Measurements from ENCODE around the gene MEFV.

MEFV gene

DNA sequence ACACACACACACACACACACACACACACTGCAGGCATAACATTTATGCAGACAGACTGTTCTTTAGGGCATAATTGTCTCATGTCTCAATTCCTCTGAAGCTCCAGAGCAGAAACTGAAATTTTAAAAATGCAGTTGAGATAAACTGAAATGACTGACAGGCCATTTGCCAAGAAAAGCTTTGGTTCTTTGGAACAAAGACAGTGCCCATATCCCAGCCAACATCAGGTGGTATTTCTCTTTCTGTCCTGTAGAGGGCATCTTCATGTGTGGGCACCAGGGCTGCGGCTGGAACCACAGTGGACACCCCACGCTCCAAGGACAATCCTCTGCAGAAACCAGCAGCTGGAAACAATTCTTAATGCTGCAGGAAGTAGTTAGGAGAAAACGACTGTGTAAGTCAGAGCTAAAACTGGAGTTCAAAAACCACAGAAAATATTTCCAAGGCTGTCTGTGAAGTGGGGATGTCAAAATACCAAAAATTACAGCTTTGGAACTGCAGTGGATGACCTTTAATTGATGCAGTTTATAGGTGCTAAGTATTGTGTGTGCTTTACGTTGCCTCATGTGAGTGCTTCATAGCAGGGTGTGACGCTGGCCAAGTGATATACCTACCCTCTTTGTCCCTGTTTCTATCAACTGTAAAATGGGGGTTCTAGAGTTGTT lies 10.6 kb upstream of the MEFV start:
- DNase-seq, result no peak

DNA sequence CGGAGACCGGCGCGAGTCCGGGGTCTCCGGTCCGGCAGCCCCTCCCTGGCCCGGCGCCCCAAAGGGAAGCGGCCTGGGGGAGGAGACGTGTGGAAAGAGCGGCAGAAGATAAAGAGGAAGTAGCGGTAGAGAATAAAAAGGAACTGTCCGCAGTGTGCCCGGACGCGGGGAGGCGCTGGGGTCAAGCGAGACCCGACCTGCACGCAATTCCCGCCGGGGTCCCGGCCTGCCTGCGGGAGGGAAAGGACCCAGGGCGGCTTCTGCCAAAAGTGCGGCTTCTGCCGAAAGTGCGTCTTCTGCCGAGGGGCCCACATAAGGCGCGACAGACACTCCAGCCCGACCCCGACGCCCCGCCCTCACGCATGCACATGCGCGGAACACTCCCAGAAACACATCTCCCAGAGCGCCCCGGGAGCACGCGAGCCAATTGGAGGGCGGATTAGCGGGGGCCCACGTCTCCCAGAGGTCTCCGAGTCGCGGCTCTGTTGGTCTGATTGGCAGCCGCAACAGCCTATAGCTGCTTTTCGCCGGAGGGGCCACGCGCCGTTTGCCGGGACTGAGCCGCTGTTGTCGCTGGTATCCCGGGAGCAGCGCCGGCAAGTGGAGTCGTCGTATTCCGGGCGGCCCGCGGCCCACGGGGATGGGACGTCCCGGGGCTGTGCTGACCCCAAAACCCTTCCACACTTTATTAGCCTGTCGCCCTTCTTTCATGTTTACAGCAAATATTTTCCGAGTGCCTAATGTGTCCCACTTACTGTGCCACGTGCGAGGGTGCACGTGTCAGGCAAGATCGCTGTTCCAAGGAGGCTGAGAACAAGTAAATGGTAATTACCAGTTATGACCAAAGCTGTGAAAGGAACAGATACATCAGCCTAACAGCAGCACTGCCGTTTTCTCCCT lies 8.0 kb upstream of the MEFV start:
- DNase-seq, result peak; percentile 96

DNA sequence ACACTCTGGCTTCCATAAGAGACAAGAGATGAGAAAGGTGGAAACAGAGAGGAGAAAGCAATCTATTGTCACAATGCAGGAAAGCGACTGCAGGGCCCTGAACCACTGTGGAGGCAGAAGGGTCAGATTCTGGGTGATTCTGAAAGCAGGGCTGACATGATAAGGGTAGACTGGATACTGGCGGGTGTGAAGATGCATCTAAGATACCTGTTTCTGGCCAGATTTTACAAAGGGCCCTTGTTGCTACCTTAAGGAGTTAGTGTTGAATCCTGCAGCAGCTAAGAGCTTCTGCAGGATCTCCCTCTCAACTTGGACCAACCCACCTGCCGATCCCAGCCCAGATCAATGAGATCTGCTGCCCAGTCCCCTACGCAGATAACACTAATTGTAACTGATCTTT lies 6.1 kb upstream of the MEFV start:
- DNase-seq, result no peak

DNA sequence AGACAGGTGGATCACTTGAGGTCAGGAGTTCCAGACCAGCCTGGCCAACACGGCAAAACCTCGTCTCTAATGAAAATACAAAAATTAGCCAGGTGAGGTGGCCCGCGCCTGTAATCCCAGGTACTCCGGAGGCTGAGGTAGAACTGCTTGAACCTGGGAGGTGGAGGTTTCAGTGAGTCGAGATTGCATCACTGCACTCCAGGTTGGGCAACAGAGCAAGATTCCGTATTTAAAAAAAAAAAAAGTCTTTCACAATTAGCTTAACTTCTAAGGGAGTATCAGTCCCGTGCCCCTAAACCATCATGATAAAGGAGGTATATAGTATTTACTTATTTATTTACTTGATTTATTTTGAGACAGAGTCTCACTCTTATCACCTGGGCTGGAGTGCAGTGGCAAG lies 3.4 kb upstream of the MEFV start:
- no peak for DNase-seq

DNA sequence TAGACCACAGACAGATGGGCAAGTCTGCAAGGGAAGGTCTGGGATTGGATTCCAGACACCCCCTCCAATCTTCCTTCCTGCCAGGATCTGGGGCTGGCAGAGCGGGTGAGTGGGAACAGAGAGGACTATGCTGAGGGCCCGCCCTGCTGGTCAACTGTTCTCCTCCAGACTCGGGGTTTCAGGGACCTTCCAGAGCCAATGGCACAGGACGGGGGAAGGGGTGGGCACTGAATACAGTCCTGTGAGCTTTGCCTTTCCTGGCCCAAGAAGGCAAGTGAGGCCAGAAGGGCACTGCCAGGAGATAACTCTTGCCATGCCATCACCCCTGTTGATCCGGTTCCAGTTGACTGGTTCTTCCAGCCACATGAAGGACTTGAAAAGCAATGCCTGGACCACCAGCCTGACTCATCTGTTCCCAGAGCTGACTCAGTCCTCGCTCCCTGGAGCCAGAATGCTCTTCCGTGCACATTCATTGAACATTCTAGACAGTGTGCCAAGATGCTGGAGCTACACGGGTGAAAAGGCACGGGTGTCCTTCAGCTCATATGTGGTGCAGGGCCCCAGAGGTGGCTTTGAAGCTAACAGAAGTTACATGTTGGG lies 533 bp upstream of the MEFV start:
- no peak for DNase-seq

DNA sequence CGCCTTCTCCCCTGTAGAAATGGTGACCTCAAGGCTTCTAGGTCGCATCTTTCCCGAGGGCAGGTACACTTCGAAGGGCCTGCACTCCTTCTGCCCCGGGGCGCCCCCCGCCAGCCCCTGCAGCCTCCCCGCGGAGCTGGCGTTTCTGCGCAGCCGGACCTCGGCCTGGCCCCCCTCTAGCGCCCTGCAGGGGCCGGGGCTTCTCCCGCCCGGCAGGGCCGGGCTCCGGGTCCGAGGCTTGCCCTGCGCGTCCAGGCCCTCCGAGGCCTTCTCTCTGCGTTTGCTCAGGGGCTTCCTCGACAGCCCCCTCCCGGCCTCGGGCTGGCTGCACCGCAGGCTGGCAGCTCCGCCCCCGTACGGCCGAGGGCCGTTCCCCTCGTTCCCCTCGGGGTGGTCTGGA lies 2.1 kb downstream of the MEFV start:
- DNase-seq, result no peak

DNA sequence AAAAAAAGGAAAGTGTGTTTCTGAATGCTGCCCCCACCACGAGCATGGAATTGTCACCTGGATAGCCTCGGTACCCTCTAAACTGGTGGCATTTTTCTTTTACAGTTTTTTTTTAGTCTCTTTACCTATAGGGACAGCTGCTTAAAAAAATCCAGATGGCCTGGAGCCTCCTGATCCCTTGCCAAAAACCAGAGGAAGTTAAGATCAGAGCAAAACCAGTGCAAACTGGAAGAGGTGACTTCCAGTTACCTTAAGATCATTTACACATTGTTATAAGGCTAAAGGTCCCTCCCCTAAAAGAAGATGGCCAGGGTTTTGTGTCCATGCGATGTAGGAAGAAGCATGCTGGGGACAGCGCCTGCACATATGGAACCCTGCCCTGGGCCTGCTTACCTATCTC lies 3.5 kb downstream of the MEFV start:
- no peak for DNase-seq

DNA sequence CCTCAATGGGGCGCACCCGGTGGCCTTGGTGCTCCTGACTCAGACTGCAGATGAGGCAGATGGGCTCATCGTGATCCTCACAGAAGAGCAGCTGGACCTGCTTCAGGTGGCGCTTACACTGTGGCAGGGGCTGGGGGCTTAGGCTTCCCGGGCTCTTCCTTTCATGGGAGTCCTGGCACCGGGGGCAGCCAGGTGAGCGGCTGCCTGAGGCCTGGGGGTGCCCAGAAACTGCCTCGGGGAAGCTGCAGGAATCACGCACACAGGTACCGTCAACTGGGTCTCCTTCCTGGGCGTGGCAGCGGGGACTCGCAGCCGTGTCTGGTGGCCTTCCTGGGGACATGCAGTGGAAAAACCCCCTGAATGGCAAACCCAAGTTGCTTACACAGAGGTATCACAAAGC lies 7.0 kb downstream of the MEFV start:
- no peak for DNase-seq

DNA sequence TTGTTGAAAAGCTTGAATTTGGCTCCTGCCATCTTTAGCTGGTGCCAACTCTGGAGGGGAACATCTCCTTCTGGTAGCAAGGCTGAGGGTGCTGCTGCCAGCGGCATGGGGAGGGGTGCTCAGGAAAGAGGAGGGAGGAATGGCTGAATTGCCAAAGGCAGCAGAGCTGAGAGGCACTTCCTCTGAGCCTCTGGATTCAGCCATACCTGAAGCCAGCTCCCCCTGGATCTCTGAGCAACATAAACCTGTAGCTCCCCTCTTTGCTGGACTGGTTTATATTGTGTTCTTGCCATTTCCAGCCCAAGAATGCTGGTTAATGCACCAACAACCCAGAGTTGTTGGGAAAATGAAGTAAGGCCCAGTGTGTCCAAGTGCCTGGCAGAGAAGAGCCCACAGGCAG lies 7.4 kb downstream of the MEFV start:
- no peak for DNase-seq

DNA sequence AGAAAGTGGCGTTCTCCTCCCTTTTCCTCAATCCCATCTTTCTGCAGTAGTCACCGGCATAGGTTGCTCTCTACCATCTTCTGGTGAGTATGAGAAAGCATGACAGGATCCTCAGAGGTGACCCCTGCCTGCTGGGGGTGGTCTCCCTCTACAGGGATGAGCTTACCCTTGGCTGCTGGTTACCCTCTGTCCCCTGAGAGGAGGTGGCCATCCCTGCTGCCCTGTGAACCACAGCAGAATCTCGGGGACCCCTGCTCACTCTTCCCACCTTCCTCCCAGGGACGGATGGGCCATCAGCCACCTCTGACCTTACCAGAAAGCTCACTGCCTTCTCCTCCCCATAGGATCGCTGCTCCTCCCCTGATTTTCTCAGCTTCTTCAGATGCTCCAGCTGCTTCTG lies 7.8 kb downstream of the MEFV start:
- no peak for DNase-seq

DNA sequence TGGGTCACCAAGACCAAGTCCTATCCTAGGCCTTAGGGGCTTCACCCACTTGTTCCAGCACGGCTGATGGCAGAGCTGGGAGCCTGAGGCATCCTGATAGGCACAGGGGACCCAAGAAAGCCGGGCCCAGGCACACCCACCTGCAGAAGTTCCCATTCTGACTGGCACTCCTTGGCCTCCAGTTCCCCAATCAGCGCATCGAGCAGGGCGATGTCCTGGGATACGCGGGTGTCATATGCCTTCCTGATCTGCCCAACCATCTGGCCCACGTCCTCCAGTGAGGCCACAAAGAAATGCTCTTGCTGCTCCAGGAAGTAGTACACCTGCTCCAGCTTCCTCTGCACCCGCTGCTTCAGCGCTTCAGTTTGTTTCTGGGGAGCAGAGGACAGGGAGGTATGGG lies 9.6 kb downstream of the MEFV start:
- no peak for DNase-seq

DNA sequence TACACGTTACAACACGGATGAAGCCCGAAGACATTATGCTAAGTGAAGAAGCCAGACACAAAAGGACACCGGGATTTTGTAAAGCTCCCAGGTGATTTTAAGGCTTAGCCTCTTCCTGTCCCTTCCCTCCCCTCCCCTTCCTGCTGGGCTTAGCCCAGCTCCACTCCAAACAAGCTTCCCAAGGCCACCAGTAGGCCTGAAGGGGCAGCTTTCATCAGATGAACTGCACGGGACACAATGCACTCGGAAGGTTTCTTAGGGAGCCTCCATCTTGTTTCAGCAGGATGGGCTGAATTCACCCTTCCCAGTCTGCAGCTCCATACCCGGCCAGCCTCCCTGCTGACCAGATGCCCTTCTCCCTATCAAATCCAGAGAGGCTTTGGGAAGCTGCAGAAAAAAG lies 10.4 kb downstream of the MEFV start:
- DNase-seq, result no peak

DNA sequence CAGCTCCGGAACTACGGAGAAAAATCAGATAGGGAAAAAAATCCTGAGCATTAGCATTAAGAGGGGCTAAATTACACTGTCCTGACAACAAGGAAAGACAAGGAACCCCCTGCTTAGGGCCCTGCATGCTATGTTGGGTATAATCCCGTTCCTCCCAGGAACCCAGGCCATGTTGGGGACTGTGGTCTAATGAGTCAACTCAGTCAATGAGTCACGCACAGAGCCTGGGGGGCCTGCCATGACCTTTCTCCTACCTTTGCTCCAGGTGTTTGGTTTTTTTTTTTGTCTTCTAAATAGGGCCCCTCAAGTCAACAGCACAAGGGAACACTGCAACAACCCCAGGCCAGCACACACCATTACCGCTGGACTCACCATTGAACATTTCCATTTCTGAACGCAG lies 12.6 kb downstream of the MEFV start:
- no peak for DNase-seq

DNA sequence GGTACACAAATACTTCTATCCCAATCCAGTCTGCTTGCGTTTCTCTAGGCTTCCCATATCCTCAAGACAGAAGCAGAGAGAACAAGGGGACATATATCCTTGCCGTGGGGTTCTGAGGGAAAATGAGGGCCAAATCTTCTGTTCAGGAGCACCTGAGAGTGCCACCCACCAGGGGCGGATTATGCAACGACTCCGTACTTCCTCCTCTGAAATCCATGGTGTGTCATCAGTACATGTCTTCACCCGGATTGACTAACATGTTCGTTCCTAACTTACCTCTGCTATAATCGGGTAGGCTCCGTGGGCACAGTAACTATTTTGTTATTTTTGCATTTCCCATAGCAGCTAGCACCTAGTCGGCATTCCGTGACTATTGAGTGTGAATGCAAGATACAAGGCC lies 13.7 kb downstream of the MEFV start:
- DNase-seq, result no peak

DNA sequence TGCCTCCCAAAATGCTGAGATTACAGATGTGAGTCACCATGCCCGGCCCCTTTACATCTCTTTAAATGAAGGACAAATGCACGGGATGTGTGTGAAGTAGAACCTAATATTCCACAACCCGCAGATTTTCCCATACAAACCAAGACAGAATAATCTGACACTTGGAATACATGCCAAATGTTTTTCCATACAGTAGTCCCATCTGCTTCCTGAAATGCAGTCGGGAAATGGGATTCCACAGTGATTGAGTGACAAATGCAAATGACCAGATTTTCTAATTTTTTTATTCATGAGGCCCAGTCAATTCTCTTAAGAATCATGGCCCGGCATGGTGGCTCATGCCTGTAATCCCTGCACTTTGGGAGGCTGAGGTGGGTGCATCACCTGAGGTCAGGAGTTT lies 14.7 kb downstream of the MEFV start:
- no peak for DNase-seq

DNA sequence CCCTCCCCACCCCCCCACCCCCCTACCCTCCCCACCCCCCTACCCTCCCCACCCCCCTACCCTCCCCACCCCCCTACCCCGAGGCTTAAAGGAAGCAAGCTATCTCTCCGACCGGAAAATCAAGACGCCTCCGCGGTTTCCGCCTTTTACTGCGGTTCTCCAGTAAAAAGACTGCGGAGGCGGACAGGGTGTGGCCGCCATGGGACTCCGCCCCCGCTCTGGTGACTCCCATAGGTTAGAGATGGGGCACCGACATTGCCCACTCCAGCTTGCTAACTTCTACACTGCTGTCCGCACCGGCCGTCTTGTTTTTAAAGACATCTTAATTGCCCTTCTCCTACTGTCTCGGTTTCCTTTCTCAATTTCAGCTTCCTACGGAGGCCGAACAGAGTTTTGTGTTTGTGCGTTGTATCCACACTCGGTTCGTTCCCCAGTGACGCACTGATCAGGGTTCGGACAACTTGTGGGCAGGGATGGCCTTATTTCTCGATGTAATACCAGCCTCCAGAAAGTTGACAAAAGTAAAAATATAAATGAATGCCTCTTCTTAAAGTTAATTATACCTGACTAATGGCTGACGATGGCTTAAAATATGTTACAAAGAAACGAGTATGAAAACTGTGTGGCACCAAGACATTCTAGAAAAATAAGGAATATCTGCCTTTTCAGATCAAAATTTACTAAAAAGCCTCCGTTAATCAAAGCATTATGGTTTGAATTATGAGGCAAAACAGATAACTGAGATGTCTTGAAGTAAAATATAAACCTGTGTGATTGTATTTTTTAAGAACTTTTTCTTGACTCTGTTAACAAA lies 20.4 kb downstream of the MEFV start:
- DNase-seq, result no peak

DNA sequence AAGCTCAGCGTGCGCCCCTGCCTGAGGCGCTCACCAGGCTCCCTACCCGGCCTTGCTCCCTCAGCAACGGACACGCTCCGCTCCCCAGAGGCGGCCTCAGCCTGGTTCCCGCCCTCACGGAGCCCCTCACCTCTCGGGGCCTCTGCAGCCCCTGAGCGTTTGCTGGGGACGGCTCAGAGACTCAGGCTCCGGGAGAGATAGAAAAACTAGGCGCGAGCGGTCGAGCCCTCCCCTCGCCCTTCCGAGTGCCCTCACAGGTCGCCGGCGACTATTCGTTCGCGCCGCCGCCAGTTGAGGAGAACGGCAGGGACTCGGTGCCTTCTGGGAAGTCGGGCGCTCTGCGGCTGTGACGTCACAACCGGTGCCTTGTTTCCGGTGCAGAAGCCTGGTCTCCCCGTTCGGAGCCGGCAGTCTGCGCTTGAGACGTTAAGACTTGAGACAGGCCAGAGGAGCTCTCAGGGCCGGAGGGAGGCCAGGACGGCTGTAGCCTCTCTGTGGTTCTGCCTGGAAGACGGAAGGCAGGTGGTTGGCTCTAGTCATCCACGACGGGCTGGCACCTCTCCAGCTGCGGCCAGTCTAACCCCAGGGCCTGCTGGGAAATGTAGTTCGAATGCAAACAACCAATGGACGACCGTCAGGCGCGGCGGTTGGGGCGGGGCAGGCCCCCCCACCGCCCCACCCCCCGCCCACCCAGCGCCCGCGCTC lies 21.4 kb downstream of the MEFV start, which contains the start of gene ZNF200:
ZNF200 (minus strand) TSS at position 302 of the 705 bp plus-strand sequence. CDS start 1,403 bp downstream, outside the sequence.
- DNase-seq, result peak; percentile 83

DNA sequence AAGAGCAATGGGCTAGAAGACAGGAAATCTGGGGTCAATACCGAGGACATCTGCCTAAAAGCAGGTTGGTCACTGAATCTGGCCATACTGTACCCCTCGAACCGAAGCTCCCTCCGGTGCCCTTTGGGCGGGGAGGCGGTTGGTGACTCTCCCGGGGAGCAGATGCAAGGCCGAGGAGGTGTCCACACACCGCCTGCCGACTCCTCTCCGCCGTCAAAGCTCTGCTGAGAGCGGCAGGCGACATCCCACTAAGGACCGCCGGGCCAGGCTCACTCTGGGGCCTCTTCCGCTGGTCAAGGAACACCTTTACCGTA lies 21.9 kb downstream of the MEFV start:
- no peak for DNase-seq

DNA sequence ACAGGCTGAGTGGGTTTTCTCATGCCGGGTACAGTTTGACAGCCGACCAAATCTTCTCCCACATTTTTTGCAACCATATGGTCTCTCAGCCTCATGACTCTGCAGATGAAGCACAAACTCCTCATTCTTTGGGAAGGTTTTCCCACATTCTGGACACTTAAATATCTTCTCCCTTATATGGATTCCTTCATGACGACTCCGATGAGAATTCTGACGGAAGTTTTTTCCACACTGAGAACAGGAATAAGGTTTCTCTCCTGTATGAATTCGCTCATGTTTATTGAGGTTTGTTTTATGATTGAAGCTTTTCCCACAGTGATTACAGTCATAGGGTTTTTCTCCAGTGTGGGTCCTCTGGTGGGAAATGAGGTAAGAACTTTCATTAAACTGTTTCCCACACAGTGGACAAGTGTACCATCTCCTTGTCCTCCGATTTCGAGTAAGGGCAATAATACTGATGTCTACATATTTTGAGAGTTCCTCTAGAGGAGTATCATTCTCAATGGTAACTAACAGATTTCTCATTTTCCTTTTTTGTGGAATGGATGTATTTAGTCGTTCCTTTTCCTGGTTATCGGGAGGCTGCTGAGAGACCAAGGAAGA lies 32.4 kb downstream of the MEFV start:
- DNase-seq, result no peak

DNA sequence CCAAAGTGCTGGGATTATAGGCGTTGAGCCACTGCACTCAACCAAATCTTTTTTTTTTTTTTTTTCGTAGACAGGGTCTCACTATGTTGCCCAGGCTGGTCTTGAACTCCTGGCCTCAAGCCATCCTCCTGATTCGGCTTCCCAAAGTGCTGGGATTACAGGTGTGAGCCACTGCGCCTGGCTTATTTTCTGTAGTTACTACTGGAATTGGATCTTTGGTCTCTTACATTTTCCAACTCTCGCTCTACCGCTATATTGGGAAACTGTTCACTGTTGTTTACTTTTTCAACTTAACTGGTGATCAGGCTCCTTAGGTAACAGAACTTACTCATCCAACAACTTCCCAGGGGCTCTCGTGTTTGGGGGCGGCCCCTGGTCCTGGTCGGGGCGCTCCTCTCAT lies 35.6 kb downstream of the MEFV start:
- DNase-seq, result no peak

DNA sequence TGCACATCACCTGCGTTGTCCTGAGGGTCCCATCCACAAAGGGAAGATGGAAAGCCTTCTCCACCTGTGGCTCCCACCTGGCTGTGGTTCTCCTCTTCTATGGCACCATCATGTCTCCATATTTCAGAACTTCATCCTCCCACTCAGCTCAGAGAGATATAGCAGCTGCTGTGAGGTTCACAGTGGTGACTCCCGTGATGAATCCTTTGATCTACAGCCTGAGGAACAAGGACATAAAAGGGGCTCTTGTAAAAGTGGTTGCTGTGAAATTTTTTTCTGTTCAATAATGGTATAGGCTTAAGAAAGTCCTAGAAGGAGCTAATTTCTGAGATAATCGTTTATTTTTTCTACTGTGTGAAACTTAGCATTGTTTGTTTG lies 40.2 kb downstream of the MEFV start:
- no peak for DNase-seq

DNA sequence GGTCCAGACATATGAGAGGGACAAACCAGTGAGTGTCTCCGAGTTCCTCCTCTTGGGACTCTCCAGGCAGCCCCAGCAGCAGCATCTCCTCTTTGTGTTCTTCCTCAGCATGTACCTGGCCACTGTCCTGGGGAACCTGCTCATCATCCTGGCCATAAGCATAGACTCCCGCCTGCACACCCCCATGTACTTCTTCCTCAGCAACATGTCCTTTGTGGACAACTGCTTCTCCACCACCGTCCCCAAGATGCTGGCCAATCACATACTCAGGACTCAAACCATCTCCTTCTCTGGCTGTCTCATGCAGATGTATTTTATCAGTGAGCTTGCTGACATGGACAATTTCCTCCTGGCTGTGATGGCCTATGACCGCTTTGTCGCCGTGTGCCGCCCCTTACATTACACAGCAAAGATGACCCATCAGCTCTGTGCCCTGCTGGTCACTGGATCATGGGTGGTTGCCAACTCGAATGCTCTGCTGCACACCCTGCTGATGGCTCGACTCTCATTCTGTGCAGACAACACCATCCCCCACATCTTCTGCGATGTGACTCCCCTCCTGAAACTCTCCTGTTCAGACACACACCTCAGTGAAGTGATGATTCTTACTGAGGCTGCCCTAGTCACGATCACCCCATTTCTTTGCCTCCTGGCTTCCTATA lies 40.7 kb downstream of the MEFV start:
- no peak for DNase-seq

All from NCI-H446 treated with DMSO at 0.1 percent for 48 hours (cell line).